GM19023 (cell line): ENCODE data around the gene EHD2.
"Not testable (repeated sequence)": the region's sequence is repeated elsewhere in the genome, so short reads cannot be mapped to it uniquely, and the experiment has no call there.

ENCODE experiments used
- ATAC-seq: cut with Tn5 transposase; IDR thresholded peaks from one replicate; pipeline ENCODE4 v1.9.1; 2021; ENCODE audit warnings: mild to moderate bottlenecking, moderate library complexity; ENCODE audit not compliant: unreplicated experiment

Gene EHD2

GRCh38 chr19:47713046-47714021 lies at the start of gene EHD2:
Gene EHD2 (plus strand): TSS chr19:47713422. CDS start chr19:47716613, 3,191 bp downstream.
- no peak for ATAC-seq

DNA sequence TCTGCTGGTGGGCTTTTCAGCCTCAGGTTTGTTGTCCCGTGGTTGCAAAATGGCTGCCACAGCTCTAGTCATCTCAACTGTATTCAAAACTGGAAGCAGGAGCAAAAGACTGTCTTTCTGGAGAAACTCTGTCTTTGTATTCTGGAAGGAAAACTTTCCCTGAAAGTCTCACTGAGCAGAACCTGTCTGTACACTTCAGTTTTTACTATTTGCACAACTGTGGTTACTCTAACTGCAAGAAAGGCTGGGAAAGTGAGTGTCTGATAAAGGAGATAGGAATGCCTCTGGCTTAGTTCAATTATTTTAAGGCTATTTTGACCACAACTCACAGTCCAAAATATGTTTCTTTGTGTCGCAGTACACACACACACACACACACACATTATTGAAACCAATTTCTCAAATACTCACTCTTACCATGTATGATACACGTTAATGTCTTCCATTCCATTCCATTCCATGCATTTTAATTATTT lies 49.7 kb upstream of the EHD2 start:
- ATAC-seq = no peak

DNA sequence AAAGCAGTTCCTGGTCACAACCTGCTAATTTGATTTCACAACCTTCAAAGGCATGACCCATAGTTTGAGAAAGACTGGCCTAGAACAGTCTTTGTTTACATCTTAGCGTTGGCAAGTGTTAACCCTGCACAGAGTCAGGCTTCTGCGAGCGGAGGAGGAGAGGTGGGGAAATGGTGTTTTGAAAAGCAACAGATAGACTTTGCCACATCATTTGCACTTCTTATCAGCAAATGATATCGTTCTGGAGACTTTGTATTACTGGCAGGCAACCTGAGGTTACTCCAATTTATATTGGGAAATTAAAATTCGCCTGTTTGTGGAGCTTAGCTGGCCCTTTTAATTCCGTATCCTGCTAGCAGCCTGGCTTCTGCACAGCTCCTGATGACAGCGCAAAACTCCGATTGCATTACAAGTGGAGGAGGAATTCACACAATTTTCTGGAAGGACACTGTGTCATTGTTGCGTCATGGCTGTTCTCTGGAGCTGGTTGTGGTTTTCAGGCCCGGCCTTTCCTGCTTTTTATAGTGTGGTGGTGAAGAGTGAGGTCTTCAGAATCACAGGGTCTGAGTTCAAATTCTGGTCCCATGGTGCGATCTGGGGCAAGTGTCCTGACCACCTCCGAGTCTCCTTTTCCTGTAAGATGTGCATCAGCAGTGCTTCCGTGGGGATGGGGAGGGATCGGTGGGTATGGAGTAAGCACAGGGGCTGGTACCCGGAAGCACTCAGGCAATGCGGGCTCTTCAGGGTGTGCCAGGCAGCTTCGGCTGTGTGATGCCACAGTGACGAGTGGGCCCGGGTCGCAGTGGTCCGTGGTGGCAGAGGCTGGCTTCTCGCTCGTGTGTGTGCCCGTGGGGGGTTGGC lies 49.1 kb upstream of the EHD2 start:
- no peak for ATAC-seq

DNA sequence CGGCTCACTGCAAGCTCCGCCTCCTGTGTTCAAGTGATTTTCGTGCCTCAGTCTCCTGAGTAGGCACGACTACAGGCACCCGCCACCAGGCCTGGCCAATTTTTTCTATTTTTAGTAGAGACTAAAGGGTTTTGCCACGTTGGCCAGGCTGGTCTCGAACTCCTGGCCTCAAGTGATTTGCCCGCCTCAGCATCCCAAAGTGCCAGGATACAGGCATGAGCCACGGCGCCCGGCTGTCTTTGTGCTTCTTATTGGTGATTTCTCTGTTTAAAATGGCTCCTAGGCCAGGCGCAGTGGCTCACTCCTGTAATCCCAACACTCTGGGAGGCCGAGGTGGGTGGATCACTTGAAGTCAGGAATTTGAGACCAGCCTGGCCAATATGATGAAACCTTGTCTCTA lies 44.7 kb upstream of the EHD2 start:
- ATAC-seq = not testable (repeated sequence)

DNA sequence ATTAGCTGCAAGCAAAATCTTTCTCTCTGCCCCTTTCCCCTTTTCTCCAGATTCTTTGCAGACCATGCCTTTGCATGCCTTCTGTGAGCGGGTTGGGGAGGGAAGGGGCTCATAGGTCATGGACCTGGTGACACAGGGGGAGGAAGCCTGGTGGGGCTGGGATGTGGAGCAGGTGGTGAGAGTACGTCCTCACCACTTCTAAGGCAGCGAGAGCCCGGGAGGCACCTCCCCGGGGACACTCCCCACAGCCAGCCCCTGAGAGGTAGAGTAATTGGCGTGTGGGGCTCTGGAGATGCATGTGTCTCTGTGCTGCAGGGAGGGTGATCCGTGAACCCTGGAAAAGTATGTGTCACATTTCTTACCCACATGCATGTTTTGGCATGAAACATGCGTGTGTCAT lies 42.5 kb upstream of the EHD2 start:
- no peak for ATAC-seq

DNA sequence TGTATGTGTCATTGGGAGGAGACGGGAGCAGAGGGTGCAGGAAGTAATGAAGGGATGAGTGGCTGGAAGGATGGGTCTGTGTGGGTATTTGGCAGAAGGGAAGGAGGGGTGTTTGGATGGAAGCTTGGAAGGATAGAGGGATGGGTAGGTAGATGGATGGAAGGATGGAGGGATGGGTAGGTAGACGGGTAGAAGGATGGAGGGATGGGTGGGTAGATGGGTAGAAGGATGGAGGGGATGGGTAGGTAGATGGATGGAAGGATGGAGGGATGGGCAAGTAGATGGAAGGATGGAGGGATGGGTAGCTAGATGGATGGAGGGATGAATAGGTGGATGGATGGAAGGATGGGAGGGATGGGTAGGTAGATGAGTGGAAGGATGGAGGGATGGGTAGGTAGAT lies 41.7 kb upstream of the EHD2 start:
- no peak for ATAC-seq

- no peak for ATAC-seq
Observed at GRCh38 chr19:47673426-47673825, 39.8 kb upstream of the EHD2 start.

DNA sequence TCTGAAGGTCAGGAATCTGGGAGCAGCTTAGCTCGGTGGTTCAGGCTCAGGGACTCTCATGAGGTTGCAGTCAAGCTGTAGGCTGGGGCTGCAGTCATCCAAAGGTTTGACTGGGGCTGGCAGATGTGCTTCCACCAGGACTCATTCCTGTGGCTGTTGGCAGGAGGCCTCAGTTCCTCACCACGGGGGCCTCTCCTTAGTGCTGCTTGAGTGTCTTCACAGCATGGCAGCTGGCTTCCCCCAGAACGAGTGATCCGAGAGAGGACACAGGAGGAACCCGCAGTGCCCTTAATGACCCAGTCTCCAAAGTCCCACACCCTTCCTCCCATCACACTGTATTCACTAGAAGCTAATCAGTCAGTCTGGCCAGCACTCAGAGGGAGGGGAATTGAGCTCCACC lies 38.7 kb upstream of the EHD2 start:
- no peak for ATAC-seq

DNA sequence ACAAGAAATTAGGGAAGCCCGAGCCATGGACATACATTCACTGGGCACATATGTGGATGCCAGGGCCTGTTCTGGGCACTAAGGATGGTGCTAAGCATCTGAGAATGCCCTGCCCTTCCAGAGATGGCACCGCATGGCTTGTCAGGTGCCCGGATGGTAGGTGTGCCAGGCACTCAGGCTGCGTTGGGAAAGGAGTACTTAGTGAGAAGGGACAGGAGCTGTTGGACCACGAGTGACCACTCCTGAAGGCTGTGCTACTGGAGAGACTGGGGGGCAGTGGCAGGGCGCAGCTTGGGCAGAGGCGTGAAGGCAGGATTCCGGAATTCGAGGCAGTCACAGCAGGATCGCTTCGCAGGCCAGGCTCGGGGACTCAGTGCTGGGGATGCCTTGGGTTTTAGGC lies 38.0 kb upstream of the EHD2 start:
- ATAC-seq = no peak

DNA sequence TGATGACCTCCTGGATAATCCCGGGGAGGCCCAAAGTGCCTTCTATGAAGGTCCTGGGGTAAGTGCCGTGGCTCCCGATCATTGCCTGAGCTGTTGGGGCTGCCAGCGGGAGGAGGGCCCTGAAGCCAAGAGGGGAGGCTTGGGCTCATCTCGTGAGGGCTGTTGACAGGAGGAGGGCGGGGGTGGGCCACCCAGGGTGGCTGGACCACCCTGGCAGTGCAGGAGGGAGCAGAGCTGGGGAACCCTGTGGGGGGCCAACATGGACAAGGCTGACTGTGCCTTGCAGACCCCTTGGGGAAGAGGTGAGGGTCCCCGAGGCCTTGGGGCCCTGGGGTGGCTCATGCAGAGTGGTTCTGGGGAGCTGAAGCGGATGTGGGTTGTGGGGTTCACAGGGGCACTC lies 37.4 kb upstream of the EHD2 start:
- ATAC-seq = no peak

DNA sequence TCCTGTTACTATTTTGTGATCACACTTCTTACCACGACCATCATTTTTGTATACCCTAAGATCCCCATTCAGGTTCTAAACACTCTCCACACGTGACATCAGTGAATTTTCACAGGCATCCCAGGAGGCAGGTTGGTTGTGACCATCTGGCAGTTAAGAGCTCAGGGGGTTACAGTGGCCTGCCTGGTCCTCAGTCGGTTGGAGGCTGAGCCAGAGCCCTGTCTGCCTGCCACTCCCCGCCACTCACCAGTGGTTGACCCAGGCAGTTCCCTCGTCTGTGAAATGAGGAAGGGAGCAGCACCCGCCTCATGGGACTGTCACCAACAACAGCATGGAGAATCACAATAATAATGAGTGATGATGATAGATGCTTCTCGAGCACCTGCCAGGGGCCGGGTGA lies 36.4 kb upstream of the EHD2 start:
- no peak for ATAC-seq

DNA sequence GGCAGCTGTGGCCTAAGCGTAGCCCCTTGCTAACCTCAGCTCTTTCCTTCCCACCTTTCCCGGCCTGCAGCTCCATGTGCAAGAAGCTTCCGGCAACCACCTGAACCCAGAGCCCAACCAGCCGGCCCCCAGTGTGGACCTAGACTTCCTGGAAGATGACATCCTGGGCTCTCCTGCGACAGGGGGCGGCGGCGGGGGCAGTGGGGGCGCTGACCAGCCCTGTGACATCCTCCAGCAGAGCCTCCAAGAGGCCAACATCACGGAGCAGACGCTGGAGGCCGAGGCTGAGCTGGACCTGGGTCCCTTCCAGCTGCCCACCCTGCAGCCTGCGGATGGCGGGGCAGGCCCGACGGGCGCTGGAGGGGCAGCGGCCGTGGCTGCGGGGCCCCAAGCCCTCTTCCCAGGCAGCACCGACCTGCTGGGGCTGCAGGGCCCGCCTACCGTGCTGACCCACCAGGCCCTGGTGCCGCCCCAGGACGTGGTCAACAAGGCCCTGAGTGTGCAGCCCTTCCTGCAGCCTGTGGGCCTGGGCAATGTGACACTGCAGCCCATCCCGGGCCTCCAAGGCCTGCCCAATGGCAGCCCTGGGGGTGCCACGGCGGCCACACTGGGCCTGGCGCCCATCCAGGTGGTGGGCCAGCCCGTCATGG lies 33.8 kb upstream of the EHD2 start:
- no peak for ATAC-seq

- ATAC-seq = no peak
Observed at GRCh38 chr19:47679922-47680857, 33.0 kb upstream of the EHD2 start.

DNA sequence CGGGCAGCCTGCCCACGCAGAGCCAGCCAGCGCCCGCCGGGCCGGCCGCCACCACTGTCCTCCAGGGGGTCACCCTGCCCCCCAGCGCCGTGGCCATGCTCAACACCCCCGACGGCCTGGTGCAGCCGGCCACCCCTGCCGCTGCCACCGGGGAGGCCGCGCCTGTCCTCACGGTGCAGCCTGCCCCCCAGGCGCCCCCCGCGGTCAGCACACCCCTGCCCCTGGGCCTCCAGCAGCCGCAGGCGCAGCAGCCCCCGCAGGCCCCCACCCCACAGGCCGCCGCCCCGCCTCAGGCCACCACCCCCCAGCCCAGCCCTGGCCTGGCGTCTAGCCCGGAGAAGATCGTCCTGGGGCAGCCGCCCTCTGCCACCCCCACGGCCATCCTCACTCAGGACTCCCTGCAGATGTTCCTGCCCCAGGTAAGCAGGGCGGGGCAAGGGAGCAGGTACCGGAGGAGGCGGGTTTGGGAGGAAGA lies 32.3 kb upstream of the EHD2 start:
- no peak for ATAC-seq

GRCh38 chr19:47681388-47681787 lies 31.8 kb upstream of the EHD2 start:
- ATAC-seq = no peak

DNA sequence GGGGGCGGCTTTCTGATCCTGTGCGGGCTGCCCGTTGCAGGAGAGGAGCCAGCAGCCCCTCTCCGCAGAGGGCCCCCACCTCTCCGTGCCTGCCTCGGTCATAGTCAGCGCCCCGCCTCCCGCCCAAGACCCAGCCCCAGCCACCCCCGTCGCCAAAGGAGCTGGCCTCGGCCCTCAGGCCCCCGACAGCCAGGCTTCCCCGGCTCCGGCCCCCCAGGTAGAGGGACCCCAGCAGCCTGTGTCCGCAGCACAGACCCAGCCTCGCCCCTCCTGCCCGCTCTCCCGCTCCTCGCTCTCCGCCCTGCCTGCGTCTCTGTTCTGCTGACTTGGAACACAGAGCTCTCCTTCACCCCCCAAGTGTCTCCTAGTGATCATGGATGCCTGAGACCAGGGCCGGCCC lies 31.3 kb upstream of the EHD2 start:
- ATAC-seq = no peak

GRCh38 chr19:47682939-47683338 lies 30.3 kb upstream of the EHD2 start:
- no peak for ATAC-seq

DNA sequence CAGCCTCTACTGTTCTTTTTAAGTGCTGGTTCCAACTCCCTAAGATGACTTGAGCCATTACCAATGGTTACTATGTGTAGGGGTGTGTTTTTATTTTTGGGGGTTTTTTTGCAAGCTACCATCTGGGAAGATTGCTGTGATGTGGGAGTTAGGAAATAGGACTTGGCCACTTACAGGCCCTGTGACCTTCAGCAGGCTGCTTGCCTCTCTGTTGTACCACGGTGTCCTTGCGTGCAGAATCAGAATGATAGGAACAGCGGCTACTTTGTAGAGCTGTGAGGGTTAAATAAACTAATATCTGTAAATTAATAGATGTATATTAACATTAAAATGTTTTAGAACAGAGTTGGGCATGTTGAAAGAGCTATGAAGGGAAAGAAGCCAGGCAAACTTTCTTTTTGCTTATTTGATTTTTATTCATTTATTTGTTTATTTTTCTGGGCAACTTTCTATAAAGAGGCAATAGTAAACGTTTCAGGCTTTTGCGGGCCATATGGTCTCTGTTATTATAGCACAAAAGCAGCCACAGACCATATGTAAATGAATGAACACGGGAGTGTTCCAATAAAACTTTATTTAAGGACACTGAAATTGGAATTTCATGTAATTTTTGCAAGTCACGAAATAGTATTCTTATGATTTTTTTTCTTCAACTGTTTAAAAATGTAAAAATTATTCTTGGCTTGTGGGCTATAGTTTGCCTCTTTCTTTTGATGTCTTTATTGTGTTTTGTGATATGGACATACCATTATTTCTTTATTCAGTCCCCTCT lies 26.4 kb upstream of the EHD2 start:
- no peak for ATAC-seq

GRCh38 chr19:47687906-47688305 lies 25.3 kb upstream of the EHD2 start:
- ATAC-seq = no peak
